NB4 (cell line): Measurements from ENCODE around the gene TNNI3K.

Source experiments
- DNase-seq: peaks from one replicate; pipeline ENCODE4 v3.0.0; 2010; ENCODE audit warnings: low read depth
- H3K4me3 ChIP-seq: one replicate; pipeline ENCODE4 v1.5.1; 2011; ENCODE audit warnings: mild to moderate bottlenecking, low read depth, low read length, moderate library complexity
- MYC ChIP-seq: IDR thresholded peaks from 2 replicates; pipeline ENCODE4 v1.6.1; 2011; ENCODE audit warnings: low read depth, low read length
- POLR2A ChIP-seq: IDR thresholded peaks from 2 replicates; pipeline ENCODE4 v1.6.1; 2011; ENCODE audit warnings: mild to moderate bottlenecking; ENCODE audit not compliant: insufficient read length; ENCODE audit errors: extremely low read depth
- TF ChIP-seq, protein P1 (sequence below): IDR thresholded peaks from 2 replicates; pipeline ENCODE4 v1.6.1; 2011; ENCODE audit warnings: low read depth, low read length
- TF ChIP-seq, protein P2 (sequence below): IDR thresholded peaks from one replicate; pipeline ENCODE4 v1.5.1; 2012; ENCODE audit warnings: low read depth, low read length

TNNI3K gene

DNA sequence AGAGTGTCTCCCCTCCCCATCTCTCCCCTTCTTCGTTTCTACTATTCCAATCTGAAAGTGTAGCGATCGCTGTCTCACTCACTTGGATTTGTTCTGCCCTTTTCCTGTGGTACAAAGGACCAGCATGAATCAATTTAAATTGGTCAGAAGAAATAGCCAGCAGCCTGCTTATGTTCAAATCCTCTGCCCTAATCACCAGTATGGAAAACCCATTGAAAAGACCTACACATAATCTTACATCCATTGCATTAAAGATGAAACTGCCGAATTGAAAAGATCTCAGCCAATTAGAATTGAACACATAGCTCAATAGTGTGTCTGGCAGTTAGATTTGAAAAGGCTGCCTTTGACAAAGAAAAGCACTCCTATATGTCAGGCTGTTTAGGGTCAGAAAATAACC is 122.6 kb downstream of the TNNI3K start:
- TF ChIP-seq MYC (no peak), POLR2A (no peak)
- TF ChIP-seq, protein P1, sequence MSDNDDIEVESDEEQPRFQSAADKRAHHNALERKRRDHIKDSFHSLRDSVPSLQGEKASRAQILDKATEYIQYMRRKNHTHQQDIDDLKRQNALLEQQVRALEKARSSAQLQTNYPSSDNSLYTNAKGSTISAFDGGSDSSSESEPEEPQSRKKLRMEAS, result no peak
- TF ChIP-seq, protein P2, sequence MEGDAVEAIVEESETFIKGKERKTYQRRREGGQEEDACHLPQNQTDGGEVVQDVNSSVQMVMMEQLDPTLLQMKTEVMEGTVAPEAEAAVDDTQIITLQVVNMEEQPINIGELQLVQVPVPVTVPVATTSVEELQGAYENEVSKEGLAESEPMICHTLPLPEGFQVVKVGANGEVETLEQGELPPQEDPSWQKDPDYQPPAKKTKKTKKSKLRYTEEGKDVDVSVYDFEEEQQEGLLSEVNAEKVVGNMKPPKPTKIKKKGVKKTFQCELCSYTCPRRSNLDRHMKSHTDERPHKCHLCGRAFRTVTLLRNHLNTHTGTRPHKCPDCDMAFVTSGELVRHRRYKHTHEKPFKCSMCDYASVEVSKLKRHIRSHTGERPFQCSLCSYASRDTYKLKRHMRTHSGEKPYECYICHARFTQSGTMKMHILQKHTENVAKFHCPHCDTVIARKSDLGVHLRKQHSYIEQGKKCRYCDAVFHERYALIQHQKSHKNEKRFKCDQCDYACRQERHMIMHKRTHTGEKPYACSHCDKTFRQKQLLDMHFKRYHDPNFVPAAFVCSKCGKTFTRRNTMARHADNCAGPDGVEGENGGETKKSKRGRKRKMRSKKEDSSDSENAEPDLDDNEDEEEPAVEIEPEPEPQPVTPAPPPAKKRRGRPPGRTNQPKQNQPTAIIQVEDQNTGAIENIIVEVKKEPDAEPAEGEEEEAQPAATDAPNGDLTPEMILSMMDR, result no peak
- no peak overlapping the region for H3K4me3 ChIP-seq
- DNase-seq, result no peak

DNA sequence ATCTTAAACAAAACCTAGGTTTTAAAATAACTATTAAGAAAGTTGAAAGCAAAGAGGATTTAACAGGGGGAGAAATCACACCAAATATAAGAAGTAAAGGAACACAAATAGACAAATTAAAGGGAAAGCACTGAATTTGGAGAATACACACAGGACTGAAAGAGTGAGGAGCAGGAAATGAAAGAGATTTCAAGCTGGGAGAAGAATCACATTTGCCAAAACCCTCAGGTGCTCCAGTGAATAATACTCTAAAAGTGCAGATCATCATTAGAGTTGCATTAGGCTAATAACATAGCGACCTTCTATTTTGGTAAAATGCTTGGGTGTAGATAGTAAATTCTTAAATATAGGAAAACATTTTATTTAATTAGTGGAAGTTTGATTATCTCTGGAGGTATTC is 127.5 kb downstream of the TNNI3K start:
- no peak overlapping the region for H3K4me3 ChIP-seq
- DNase-seq, result no peak
- TF ChIP-seq POLR2A (no peak), MYC (no peak)
- TF ChIP-seq, protein P1, result no peak
- TF ChIP-seq, protein P2, result no peak

DNA sequence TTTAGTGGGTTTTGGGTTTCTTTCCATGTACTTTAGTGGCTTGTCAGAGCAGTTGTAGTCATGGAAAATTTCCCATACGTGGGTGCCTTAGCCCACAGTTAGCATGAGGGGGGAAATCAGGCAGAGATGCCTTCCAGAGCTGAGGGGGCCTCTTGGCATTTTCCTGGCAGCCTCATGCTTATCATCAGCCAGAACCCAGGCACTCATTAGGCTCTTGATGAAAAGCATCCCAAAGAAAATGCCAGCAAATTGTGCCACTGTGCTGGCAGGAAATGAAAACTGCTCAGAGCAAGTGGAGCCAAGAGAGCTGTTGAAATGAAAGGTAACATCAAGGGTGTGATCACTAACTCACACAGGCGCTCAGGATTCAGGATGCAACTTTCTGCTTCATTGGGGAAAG is 128.0 kb downstream of the TNNI3K start:
- TF ChIP-seq POLR2A, result no peak
- TF ChIP-seq, protein P2, result no peak
- TF ChIP-seq MYC, result no peak
- TF ChIP-seq, protein P1, result no peak
- H3K4me3 ChIP-seq, result no peak overlapping the region
- DNase-seq, result no peak

DNA sequence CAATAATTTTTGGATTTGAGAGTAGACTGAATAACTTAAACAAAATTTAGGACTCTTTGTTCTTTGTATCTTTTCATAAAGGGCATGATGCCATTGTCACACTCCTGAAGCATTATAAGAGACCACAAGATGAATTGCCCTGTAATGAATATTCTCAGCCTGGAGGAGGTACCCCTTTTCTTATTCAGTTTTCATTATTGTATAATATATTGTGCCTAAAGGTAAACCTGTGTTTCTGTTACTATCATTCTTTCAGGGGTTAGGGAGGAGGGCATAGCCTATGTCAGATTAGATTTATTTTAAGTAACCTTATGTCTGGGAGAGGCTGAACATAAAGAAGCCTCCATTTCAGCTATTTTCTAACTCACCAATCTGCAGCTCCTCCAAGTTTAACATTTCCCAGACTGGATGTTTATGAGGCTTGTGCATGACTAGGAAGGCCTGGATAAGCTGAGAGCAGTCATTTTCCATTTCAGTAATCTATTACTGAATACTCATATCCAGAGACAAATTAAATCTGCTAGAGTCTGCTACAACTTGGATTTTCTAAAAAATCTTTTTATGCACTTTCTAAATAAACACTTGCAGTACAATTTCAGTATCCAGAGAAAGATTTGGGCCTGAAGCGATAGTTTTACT is 132.1 kb downstream of the TNNI3K start:
- no peak overlapping the region for H3K4me3 ChIP-seq
- DNase-seq, result no peak
- TF ChIP-seq POLR2A, result no peak
- TF ChIP-seq, protein P2, result no peak
- TF ChIP-seq MYC, result no peak
- TF ChIP-seq, protein P1, result no peak

DNA sequence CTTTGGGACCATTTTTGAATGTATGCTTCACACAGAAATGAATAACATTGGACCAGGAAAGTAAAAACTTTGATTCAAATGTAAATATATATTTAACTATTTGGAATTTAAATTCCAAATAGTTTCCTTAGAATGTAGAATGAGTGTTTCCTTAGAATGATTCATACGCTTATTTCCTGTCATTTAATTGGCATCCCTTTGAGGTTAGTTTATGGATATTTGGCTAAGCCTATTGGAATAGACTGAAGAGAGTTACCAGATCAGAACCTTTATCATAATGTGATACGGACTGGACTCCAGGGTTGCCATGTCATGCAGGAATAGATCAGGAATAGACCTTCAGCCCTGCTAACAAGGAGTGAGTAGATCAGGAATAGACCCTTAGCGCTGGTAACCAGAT is 133.1 kb downstream of the TNNI3K start:
- no peak for TF ChIP-seq POLR2A
- TF ChIP-seq, protein P1, result no peak
- TF ChIP-seq, protein P2, result no peak
- TF ChIP-seq MYC, result no peak
- no peak for DNase-seq
- H3K4me3 ChIP-seq, result no peak overlapping the region

DNA sequence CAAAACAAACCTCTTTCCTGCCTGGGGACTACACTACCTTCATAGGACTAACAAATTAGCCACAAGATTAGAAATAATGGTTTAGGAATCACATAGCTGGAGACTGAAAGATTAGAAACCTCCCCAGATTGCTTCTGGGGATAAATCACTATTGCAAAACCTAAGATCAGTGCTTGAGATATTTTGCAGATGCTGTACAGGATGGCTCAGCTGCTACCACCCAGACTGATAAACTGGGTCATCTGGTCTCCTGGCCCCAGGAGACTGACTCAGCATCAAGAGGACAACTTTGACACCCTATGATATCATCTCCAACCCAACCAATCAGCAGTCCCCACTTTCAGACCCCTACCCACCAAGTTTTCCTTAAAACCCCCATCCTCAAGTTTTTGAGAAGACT is 140.2 kb downstream of the TNNI3K start:
- TF ChIP-seq POLR2A, result no peak
- TF ChIP-seq, protein P2, result no peak
- TF ChIP-seq MYC, result no peak
- TF ChIP-seq, protein P1, result no peak
- DNase-seq, result no peak
- H3K4me3 ChIP-seq, result no peak overlapping the region
